Neural progenitor cell (in vitro differentiated cells): ENCODE results near the gene PTPRK. TPM values are rescaled to one million over a fixed set of nuclear protein-coding genes. Genes with fewer than 3 reads are reported as not detected.
"Not testable (repeated sequence)": the region's sequence is repeated elsewhere in the genome, so short reads cannot be mapped to it uniquely, and the experiment has no call there.

Experiments
- DNase-seq: peaks from one replicate; pipeline ENCODE4 v3.0.0-alpha.2; 2016; ENCODE audit warnings: low spot score
- H2AFZ ChIP-seq: fragments of 200-600 bp; sonication (generic); replicated peaks from 2 replicates; pipeline ENCODE4 v1.6.1; 2016; ENCODE audit warnings: antibody characterized with exemption
- H3F3A ChIP-seq: fragments of 200-600 bp; sonication (generic); 2 replicates; pipeline ENCODE4 v1.6.1; 2016; ENCODE audit warnings: antibody characterized with exemption, low read depth
- H3K27ac ChIP-seq: fragments of 200-600 bp; sonication (generic); 2 replicates; pipeline ENCODE4 v1.5.1; 2016; ENCODE audit warnings: mild to moderate bottlenecking
- H3K27me3 ChIP-seq: fragments of 200-600 bp; sonication (generic); 2 replicates; pipeline ENCODE4 v1.6.1; 2016; ENCODE audit warnings: mild to moderate bottlenecking, moderate library complexity
- H3K36me3 ChIP-seq: fragments of 200-600 bp; sonication (generic); 2 replicates; pipeline ENCODE4 v1.5.1; 2016
- H3K4me1 ChIP-seq: fragments of 200-600 bp; sonication (generic); 2 replicates; pipeline ENCODE4 v1.6.1; 2016; ENCODE audit warnings: mixed run types
- H3K4me2 ChIP-seq: fragments of 200-600 bp; sonication (generic); 2 replicates; pipeline ENCODE4 v1.6.1; 2016
- H3K4me3 ChIP-seq: fragments of 200-600 bp; sonication (generic); 2 replicates; pipeline ENCODE4 v1.5.1; 2016
- H3K79me2 ChIP-seq: fragments of 200-600 bp; sonication (generic); 2 replicates; pipeline ENCODE4 v1.6.1; 2016; ENCODE audit warnings: low read depth
- H3K9ac ChIP-seq: fragments of 200-600 bp; sonication (generic); 2 replicates; pipeline ENCODE4 v1.6.1; 2016
- H3K9me3 ChIP-seq: fragments of 200-600 bp; sonication (generic); 2 replicates; pipeline ENCODE4 v1.5.1; 2016; ENCODE audit warnings: low read depth
- H4K20me1 ChIP-seq: fragments of 200-600 bp; sonication (generic); 2 replicates; pipeline ENCODE4 v1.6.1; 2016; ENCODE audit warnings: low read depth
- H3K27ac Mint-ChIP-seq: 3 replicates; pipeline ENCODE4 v1.8.0; 2021; ENCODE audit warnings: mixed read lengths
- H3K27me3 Mint-ChIP-seq: 2 replicates; pipeline ENCODE4 v1.8.0; 2022; ENCODE audit warnings: low read depth, mild to moderate bottlenecking, inconsistent platforms, moderate library complexity, mixed read lengths; ENCODE audit not compliant: insufficient read depth
- H3K36me3 Mint-ChIP-seq: 3 replicates; pipeline ENCODE4 v1.8.0; 2021; ENCODE audit warnings: mixed read lengths
- H3K4me1 Mint-ChIP-seq: 3 replicates; pipeline ENCODE4 v1.8.0; 2021; ENCODE audit warnings: mixed read lengths
- H3K4me3 Mint-ChIP-seq: 3 replicates; pipeline ENCODE4 v1.8.0; 2021; ENCODE audit warnings: mild to moderate bottlenecking, moderate library complexity, mixed read lengths
- H3K9me3 Mint-ChIP-seq: 3 replicates; pipeline ENCODE4 v1.8.0; 2020; ENCODE audit warnings: mixed read lengths
- EZH2 ChIP-seq: fragments of 200-600 bp; sonication (generic); IDR thresholded peaks from 2 replicates; pipeline ENCODE4 v1.6.1; 2017; ENCODE audit warnings: antibody characterized with exemption, mild to moderate bottlenecking, moderate library complexity
- EZH2phosphoT487 ChIP-seq: fragments of 200-600 bp; sonication (generic); IDR thresholded peaks from 2 replicates; pipeline ENCODE4 v1.6.1; 2017; ENCODE audit warnings: antibody characterized with exemption
- total RNA-seq: library from RNA; depleted of rRNA; stranded (reverse); fragments of >200 nt; gene quantifications from 2 replicates; pipeline ENCODE4 v1.2.3, GENCODE V29; 2015; ENCODE audit warnings: low replicate concordance
- TF ChIP-seq, protein P1 (sequence below): fragments of 200-600 bp; sonication (generic); IDR thresholded peaks from 2 replicates; pipeline ENCODE4 v1.5.1; 2017; ENCODE audit warnings: antibody characterized with exemption, mild to moderate bottlenecking

Gene PTPRK
- total RNA-seq, 1 donor from 2014 or later, result 35.0 TPM

DNA sequence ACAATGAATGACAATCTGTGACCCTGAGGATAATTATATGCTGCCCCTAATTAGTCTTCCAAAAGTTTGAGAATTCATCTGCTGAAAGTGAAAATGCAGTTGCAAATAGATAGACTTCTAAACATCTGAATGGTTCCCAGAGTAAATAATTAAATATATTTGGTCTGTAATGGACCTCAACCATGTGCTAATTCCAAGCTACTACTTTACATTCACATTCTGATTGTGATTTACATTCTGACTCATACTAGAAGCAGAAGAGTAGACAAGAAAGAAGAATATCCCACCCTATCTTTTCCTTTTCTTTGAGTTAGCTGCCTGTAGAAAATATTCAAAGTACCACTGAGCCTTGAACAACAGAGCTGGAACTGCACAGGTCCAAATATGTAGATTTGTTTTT is 80.8 kb downstream of the PTPRK start:
- peaks cover 26% of the 10 kb centered on the region for H3K4me1 ChIP-seq
- H3F3A ChIP-seq, result no peaks in the 10 kb centered on the region
- Mint-ChIP-seq H3K4me1 (no peaks in the 10 kb centered on the region), H3K36me3 (peaks cover 8% of the 10 kb centered on the region), H3K9me3 (peaks cover 4% of the 10 kb centered on the region), H3K4me3 (no peak overlapping the region), H3K27me3 (no peaks in the 10 kb centered on the region), H3K27ac (no peak overlapping the region)
- H3K4me2 ChIP-seq, result no peak overlapping the region
- H2AFZ ChIP-seq, result no peak overlapping the region
- no peak overlapping the region for H3K9ac ChIP-seq
- no peaks in the 10 kb centered on the region for H3K36me3 ChIP-seq
- H3K27me3 ChIP-seq, result no peaks in the 10 kb centered on the region
- no peaks in the 10 kb centered on the region for H3K9me3 ChIP-seq
- TF ChIP-seq EZH2phosphoT487 (no peak), EZH2 (no peak)
- TF ChIP-seq, protein P1, sequence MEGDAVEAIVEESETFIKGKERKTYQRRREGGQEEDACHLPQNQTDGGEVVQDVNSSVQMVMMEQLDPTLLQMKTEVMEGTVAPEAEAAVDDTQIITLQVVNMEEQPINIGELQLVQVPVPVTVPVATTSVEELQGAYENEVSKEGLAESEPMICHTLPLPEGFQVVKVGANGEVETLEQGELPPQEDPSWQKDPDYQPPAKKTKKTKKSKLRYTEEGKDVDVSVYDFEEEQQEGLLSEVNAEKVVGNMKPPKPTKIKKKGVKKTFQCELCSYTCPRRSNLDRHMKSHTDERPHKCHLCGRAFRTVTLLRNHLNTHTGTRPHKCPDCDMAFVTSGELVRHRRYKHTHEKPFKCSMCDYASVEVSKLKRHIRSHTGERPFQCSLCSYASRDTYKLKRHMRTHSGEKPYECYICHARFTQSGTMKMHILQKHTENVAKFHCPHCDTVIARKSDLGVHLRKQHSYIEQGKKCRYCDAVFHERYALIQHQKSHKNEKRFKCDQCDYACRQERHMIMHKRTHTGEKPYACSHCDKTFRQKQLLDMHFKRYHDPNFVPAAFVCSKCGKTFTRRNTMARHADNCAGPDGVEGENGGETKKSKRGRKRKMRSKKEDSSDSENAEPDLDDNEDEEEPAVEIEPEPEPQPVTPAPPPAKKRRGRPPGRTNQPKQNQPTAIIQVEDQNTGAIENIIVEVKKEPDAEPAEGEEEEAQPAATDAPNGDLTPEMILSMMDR, result no peak
- no peak overlapping the region for H3K4me3 ChIP-seq
- peaks cover 18% of the 10 kb centered on the region for H3K79me2 ChIP-seq
- no peak for DNase-seq
- H4K20me1 ChIP-seq, result peaks cover 6% of the 10 kb centered on the region
- H3K27ac ChIP-seq, result no peak overlapping the region

DNA sequence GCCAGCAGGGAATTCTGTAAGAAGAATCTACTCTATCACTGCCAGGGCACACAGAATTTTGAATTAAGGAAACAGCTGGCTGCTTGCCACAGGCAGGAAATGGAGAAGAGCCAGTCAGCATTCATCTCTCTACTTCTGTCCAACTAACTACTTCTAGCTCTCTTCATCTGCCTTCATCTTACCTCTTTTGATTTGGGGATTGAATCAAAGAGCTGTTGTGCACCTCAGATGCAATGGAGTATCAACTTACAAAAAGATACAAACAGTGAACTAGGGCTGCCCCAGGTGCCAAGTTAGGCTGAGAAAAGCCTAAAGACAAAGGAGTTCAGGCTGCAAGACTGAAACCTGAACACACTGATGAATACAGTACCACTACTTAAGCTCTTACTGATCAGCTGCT is 82.0 kb downstream of the PTPRK start:
- Mint-ChIP-seq H3K27ac (no peak overlapping the region), H3K4me1 (no peaks in the 10 kb centered on the region), H3K4me3 (no peak overlapping the region), H3K36me3 (peaks cover 8% of the 10 kb centered on the region), H3K9me3 (peaks cover 4% of the 10 kb centered on the region), H3K27me3 (no peaks in the 10 kb centered on the region)
- Histone ChIP-seq H3K4me3 (no peak overlapping the region), H3K79me2 (peaks cover 18% of the 10 kb centered on the region), H3K4me2 (peak overlapping the region; percentile 34), H4K20me1 (peaks cover 6% of the 10 kb centered on the region), H3K27me3 (no peaks in the 10 kb centered on the region), H3K9ac (no peak overlapping the region), H3K4me1 (peaks cover 26% of the 10 kb centered on the region), H2AFZ (no peak overlapping the region), H3F3A (no peaks in the 10 kb centered on the region), H3K9me3 (no peaks in the 10 kb centered on the region), H3K27ac (no peak overlapping the region), H3K36me3 (no peaks in the 10 kb centered on the region)
- TF ChIP-seq, protein P1, result no peak
- TF ChIP-seq EZH2phosphoT487 (no peak), EZH2 (no peak)
- DNase-seq, result peak; percentile 32

DNA sequence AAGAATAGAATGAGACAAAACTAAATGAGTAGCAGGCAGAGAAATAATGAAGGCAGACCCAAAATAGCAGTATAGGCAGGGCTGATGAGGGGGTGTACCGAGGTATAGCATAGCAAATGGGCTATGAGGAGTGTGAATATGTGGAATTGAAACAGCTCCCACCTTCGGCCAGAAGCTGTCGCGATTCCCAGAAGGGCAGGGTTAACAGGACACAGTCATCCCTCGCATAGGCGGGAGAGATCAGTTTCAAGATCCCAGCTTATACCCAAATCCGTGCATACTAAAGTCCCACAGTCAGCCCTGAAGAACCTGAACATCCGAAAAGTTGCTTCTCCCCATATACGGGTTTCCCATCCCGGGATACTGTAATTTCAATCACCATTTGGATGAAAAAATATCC is 82.7 kb downstream of the PTPRK start:
- Mint-ChIP-seq H3K9me3 (peaks cover 4% of the 10 kb centered on the region), H3K4me1 (no peaks in the 10 kb centered on the region), H3K36me3 (peaks cover 8% of the 10 kb centered on the region), H3K27ac (no peak overlapping the region), H3K4me3 (no peak overlapping the region), H3K27me3 (no peaks in the 10 kb centered on the region)
- Histone ChIP-seq H3K4me1 (peaks cover 29% of the 10 kb centered on the region), H3F3A (no peaks in the 10 kb centered on the region), H3K9ac (no peak overlapping the region), H3K9me3 (no peaks in the 10 kb centered on the region), H3K27me3 (no peaks in the 10 kb centered on the region), H3K27ac (no peak overlapping the region), H3K79me2 (peaks cover 24% of the 10 kb centered on the region), H3K4me3 (no peak overlapping the region), H2AFZ (no peak overlapping the region), H4K20me1 (peaks cover 6% of the 10 kb centered on the region), H3K4me2 (no peak overlapping the region), H3K36me3 (no peaks in the 10 kb centered on the region)
- TF ChIP-seq, protein P1, result no peak
- TF ChIP-seq EZH2phosphoT487, result no peak
- no peak for TF ChIP-seq EZH2
- DNase-seq, result no peak

DNA sequence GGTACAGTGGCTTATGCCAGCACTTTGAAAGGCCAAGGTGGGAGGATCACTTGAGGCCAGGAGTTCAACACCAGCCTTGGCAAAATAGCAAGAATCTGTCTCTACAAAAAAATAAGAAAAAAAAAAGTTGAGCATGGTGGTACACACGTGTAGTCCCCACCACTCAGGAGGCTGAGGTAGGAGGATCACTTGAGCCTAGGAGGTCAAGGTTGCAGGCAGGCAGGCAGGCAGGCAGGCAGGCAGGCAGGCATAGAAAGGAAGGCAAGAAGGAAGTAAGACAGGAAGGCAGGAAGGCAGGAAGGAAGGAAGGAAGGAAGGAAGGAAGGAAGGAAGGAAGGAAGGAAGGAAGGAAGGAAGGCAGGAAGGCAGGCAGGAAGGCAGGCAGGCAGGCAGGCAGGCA is 85.6 kb downstream of the PTPRK start:
- H3K36me3 Mint-ChIP-seq, H3K27me3 Mint-ChIP-seq, H3K9me3 Mint-ChIP-seq, H3K27me3 ChIP-seq, DNase-seq, H3K4me3 ChIP-seq, H3K4me3 Mint-ChIP-seq, H3K4me2 ChIP-seq, H3K9ac ChIP-seq, H3K9me3 ChIP-seq, H4K20me1 ChIP-seq, H3K27ac Mint-ChIP-seq, H3K4me1 Mint-ChIP-seq, H3F3A ChIP-seq, H3K27ac ChIP-seq, H3K36me3 ChIP-seq, H2AFZ ChIP-seq: not testable (repeated sequence)
- Histone ChIP-seq H3K4me1 (peaks cover 42% of the 10 kb centered on the region), H3K79me2 (peaks cover 25% of the 10 kb centered on the region)
